ENCODE results near the gene MGMT.

MGMT gene

GRCh38 chr10:129449893-129450292, 17.1 kb upstream of the MGMT start:
- DNase-seq (ENCODE audit: low read depth, low spot score): no peak
- no peak overlapping the region for H3K27ac ChIP-seq

GRCh38 chr10:129450391-129450790, 16.6 kb upstream of the MGMT start:
- DNase-seq (ENCODE audit: low read depth, low spot score): no peak
- H3K27ac ChIP-seq: no peak overlapping the region

DNA sequence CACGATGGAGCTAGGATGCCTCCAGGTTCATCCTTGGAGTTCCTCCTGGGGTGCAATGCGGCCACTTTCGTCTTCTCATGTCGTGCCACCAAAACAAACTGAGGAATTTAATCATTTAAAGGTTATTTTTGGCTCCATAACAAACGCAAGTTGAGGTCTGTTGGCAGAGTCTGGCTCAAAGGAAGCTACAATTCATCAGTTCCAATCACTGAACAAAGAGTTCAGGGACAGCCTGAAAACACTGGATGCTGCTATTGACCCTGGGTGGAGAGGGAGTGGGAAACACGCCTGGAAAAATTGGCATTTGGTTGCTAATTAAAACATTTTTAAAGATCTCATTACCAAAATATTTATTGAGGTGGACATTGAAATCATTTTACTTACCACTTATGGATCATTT, 11.4 kb upstream of the MGMT start:
- no peak for DNase-seq (ENCODE audit: low read depth, low spot score)
- H3K27ac ChIP-seq: no peak overlapping the region

DNA sequence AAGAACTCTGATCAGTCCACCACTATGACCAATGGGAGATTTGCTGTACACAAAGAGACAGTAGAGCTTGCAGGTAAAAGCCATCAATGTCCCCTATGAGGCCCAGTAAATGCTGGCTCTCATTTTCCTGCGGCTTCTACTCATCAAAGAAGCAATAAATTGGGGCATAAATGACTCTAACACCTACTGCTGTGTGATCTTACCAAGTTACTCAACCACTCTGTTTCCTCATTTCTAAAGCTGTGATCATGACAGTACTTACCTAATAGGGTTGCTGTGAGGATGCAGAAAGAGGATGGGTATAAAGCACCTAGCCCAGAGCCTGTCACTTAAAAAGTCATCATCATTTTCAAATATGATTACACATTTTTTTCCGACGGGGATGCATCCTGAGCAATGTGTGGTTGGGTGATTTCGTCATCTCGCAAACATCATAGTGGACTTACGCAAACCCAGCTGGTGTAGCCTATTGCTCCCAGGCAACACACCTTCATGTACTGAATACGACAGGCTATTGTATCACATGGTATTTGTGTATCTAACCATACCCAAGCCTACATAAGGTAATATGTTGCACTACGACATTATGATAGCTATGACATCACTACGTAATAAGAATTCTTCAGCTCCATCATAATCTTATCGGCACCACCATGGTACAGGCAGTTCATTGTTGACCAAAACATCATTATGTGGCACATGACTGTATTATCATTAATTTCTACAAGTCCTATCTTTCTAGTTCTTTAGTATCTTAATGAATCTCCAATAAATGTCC, 7.1 kb upstream of the MGMT start:
- no peak overlapping the region for H3K27ac ChIP-seq
- no peak for DNase-seq (ENCODE audit: low read depth, low spot score)

DNA sequence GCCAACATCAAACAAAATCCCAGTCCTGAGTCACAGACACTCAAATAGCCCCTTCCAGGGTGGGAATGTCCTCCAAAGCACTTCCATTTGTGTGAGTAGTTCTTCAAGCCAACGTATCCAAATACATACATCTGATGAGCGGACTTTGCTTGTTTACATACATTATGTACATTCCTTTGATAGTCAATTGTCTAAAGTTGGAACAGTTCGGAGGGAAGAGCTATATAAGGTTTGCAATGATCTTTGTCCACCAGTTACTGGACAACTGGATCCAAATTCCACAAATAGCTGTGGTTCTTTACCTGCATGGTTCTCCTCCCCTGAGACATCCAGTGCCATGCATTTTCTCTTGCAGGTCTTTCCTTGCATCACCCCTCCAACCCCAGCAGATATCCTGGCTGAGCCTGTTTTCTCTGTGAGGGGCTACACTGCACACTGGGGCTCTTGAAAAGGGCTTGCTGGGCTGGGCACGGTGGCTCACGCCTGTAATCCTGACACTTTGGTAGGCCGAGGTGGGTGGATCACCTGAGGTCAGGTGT, 4.7 kb upstream of the MGMT start:
- H3K27ac ChIP-seq: no peak overlapping the region
- DNase-seq (ENCODE audit: low read depth, low spot score): no peak

- no peak for DNase-seq (ENCODE audit: low read depth, low spot score)
- no peak overlapping the region for H3K27ac ChIP-seq
Measured at GRCh38 chr10:129464251-129464650, 2.8 kb upstream of the MGMT start.

GRCh38 chr10:129465796-129466702, 992 bp upstream of the MGMT start:
- H3K27ac ChIP-seq: no peak overlapping the region
- DNase-seq (ENCODE audit: low read depth, low spot score): no peak

DNA sequence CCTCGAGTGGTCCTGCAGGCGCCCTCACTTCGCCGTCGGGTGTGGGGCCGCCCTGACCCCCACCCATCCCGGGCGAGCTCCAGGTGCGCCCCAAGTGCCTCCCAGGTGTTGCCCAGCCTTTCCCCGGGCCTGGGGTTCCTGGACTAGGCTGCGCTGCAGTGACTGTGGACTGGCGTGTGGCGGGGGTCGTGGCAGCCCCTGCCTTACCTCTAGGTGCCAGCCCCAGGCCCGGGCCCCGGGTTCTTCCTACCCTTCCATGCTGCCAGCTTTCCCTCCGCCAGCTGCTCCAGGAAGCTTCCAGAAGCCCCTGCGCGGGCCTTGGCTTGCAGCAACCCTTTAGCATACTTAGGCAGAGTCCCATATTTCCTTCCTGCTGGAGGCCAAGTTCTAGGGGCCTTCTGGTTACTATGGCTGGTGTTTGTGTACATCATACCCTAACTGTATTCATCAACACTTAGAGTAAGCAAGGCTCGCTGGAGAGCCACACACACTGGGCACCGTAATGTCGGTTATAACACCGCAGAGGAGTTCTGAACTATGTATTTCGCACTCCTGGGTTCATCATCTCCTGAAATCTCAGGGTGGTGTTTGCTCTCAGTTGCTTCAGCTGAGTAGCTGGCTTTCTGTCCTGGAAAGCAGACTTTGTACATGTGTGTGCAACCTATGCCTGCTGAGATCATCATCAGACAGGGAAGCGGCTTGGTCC, 471 bp downstream of the MGMT start:
- H3K27ac ChIP-seq: no peak overlapping the region
- DNase-seq (ENCODE audit: low read depth, low spot score): no peak

- no peak for DNase-seq (ENCODE audit: low read depth, low spot score)
- no peak overlapping the region for H3K27ac ChIP-seq
Measured at GRCh38 chr10:129468187-129468586, 1.1 kb downstream of the MGMT start.

DNA sequence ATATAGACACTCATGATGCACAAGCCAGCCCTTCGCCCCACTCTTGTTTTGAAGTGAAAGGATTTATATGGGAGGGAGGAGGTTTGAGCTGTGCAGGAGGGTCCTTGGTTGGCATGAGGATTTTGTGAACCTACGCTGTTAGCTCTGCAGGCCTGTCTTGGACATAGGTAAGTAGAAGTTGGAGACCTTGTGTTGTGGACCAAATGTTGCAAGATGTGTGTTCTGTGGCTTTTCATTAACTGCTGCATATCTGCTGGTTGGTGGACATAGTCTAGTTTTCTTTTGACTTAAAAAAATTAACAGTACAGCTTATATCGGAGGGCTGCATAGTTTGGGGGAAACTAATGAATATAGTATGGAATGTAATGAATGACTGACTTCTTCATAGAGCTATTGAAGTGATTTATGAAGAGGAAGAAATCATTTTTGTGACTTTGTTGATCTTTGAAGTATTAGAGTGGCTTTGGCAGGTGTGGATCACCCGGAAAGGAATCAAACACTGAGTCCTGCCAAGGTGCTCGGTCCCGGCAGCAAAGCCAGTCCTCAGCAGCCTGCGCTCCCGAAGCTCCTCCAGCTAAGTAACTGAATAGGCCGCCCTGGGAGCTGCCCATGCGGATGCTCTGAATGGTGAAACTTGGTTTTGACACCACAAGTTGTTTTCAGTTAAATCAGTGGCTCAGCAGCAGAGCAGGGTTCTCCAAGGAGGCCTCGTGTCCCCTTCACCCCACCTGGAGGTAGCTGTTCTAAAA, 3.2 kb downstream of the MGMT start:
- no peak overlapping the region for H3K27ac ChIP-seq
- no peak for DNase-seq (ENCODE audit: low read depth, low spot score)

GRCh38 chr10:129471447-129472175, 4.6 kb downstream of the MGMT start:
- H3K27ac ChIP-seq: no peak overlapping the region
- DNase-seq (ENCODE audit: low read depth, low spot score): no peak

- no peak overlapping the region for H3K27ac ChIP-seq
Measured at GRCh38 chr10:129472696-129473555, 5.9 kb downstream of the MGMT start.

DNA sequence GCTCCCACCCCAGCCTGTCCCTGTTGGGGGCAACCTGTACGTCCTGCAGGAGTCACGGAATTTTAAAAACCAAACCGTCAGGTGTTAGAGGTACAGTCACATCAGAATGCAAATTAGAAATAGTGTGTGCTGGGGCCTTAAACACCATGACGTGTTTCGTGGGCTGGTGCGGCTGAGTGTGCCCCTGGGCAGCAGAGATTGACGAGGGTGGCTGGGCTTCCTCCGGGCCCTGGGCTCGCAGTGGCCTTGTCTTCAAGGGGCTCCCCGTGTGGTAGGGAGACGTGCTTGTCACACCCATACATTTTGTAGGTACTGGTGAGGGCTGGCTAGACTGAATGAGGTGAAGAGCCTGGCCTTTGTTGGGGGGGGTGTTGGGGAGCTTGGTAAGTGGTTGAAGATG, 7.6 kb downstream of the MGMT start:
- DNase-seq (ENCODE audit: low read depth, low spot score): no peak
- H3K27ac ChIP-seq: no peak overlapping the region

More at GRCh38 chr10:129472696-129473555, 5.9 kb downstream of the MGMT start:
- DNase-seq (ENCODE audit: low read depth, low spot score): no peak

- DNase-seq (ENCODE audit: low read depth, low spot score): no peak
- H3K27ac ChIP-seq: no peak overlapping the region
Measured at GRCh38 chr10:129476431-129476830, 9.4 kb downstream of the MGMT start.

GRCh38 chr10:129477051-129477450, 10.0 kb downstream of the MGMT start:
- H3K27ac ChIP-seq: no peak overlapping the region
- DNase-seq (ENCODE audit: low read depth, low spot score): no peak

- no peak for DNase-seq (ENCODE audit: low read depth, low spot score)
- no peak overlapping the region for H3K27ac ChIP-seq
Measured at GRCh38 chr10:129481641-129482040, 14.6 kb downstream of the MGMT start.

DNA sequence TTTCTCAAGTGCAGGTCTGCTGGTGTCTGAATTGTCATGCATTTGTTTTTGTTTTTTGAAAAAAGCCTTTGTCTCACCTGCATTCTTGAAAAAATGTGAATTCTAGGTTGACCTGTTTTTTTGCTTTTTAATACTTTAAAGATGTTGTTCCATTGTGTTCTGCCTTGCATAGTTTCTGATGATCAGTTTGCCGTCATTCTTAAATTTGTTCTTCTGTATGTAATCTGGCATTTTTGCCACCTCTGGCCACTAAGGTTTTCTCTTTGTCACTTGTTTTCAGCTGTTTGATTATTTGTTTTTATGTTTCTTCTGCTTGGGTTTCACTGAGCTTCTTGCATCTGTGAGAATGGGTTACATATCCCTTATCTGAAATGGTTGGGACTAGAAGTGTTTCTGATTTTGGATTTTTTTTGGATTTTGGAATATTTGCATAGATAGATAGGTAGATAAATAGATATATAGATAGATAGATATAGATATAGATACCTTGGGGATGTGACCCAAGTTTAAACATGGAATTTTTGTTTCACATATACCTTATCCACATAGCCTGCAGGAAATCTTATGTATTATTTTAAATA, 16.5 kb downstream of the MGMT start:
- DNase-seq (ENCODE audit: low read depth, low spot score): no peak
- no peak overlapping the region for H3K27ac ChIP-seq

- H3K27ac ChIP-seq: no peak overlapping the region
- no peak for DNase-seq (ENCODE audit: low read depth, low spot score)
Measured at GRCh38 chr10:129486805-129487204, 19.8 kb downstream of the MGMT start.
